Mesenchymal stem cell (in vitro differentiated cells and primary cell): ENCODE results near the gene GNLY.

ENCODE experiments used
- DNase-seq: peaks from one replicate; pipeline ENCODE4 v3.0.0-alpha.2; 2013
- H2AFZ ChIP-seq: one replicate; pipeline ENCODE4 v1.6.1; 2013; ENCODE audit warnings: low read depth, mild to moderate bottlenecking, control low read depth, inconsistent platforms, low read length, moderate library complexity
- H2AK5ac ChIP-seq: 2 replicates; pipeline ENCODE4 v1.6.1; 2013; ENCODE audit warnings: low read length, moderate library complexity, mild to moderate bottlenecking, inconsistent platforms; ENCODE audit not compliant: severe bottlenecking
- H2BK120ac ChIP-seq: one replicate; pipeline ENCODE4 v1.6.1; 2013; ENCODE audit warnings: low read depth, mild to moderate bottlenecking, inconsistent platforms, low read length, moderate library complexity
- H2BK12ac ChIP-seq, 2 experiments: one replicate each; pipeline ENCODE4 v1.6.1; 2013; ENCODE audit warnings: inconsistent platforms in 2 of 2, low read length in 2 of 2, mild to moderate bottlenecking in 2 of 2, moderate library complexity in 2 of 2, control low read depth in 1 of 2
- H2BK15ac ChIP-seq: one replicate; pipeline ENCODE4 v1.6.1; 2013; ENCODE audit warnings: mild to moderate bottlenecking, low read depth, inconsistent platforms; ENCODE audit not compliant: poor library complexity, severe bottlenecking
- H2BK5ac ChIP-seq: 2 replicates; pipeline ENCODE4 v1.6.1; 2013; ENCODE audit warnings: low read depth, mild to moderate bottlenecking, low read length, control low read depth, inconsistent platforms; ENCODE audit not compliant: poor library complexity, severe bottlenecking
- H3K14ac ChIP-seq, 2 experiments: one replicate each; pipeline ENCODE4 v1.6.1; 2013; ENCODE audit warnings: inconsistent platforms in 2 of 2, low read length in 2 of 2, control low read depth in 1 of 2, mild to moderate bottlenecking in 1 of 2, moderate library complexity in 1 of 2
- H3K18ac ChIP-seq, 2 experiments: one replicate each; pipeline ENCODE4 v1.6.1; 2013; ENCODE audit warnings: inconsistent platforms in 2 of 2, low read length in 2 of 2, control low read depth in 1 of 2, low read depth in 1 of 2, mild to moderate bottlenecking in 1 of 2
- H3K23ac ChIP-seq, 2 experiments: one replicate each; pipeline ENCODE4 v1.6.1; 2013; ENCODE audit warnings: inconsistent platforms in 2 of 2, low read length in 2 of 2, mild to moderate bottlenecking in 2 of 2, moderate library complexity in 2 of 2, control low read depth in 1 of 2
- H3K27ac ChIP-seq: 2 replicates; pipeline ENCODE4 v1.5.1; 2013; ENCODE audit warnings: mild to moderate bottlenecking, moderate library complexity, low read length, control low read depth, inconsistent platforms; ENCODE audit not compliant: poor library complexity, severe bottlenecking
- H3K27me3 ChIP-seq, 2 experiments: 2 replicates each; pipeline versions ENCODE4 v1.6.1 to v1.7.0; 2013; ENCODE audit warnings: low read length in 2 of 2, mild to moderate bottlenecking in 2 of 2, moderate library complexity in 2 of 2, control low read depth in 1 of 2, inconsistent platforms in 1 of 2; ENCODE audit not compliant: control insufficient read depth in 1 of 2, insufficient read depth in 1 of 2
- H3K36me3 ChIP-seq, 2 experiments: 2 replicates each; pipeline versions ENCODE4 v1.6.1 to v1.7.0; 2013; ENCODE audit warnings: low read length in 2 of 2, control low read depth in 1 of 2, inconsistent platforms in 1 of 2, low read depth in 1 of 2, mild to moderate bottlenecking in 1 of 2; ENCODE audit not compliant: insufficient read depth in 2 of 2, control insufficient read depth in 1 of 2
- H3K4ac ChIP-seq, 2 experiments: one replicate each; pipeline ENCODE4 v1.6.1; 2013; ENCODE audit warnings: inconsistent platforms in 2 of 2, low read length in 2 of 2, mild to moderate bottlenecking in 2 of 2, moderate library complexity in 2 of 2, control low read depth in 1 of 2, low read depth in 1 of 2
- H3K4me1 ChIP-seq: 2 replicates; pipeline ENCODE4 v1.6.1; 2013; ENCODE audit warnings: low read depth, low read length, control low read depth; ENCODE audit not compliant: control insufficient read depth, insufficient read depth
- H3K4me2 ChIP-seq: 2 replicates; pipeline ENCODE4 v1.6.1; 2013; ENCODE audit warnings: low read length, mild to moderate bottlenecking, inconsistent platforms; ENCODE audit not compliant: poor library complexity, severe bottlenecking
- H3K4me3 ChIP-seq, 2 experiments: 2 replicates each; pipeline versions ENCODE4 v1.5.1 to v1.7.0; 2013; ENCODE audit warnings: low read length in 2 of 2, mild to moderate bottlenecking in 2 of 2, control low read depth in 1 of 2, low read depth in 1 of 2; ENCODE audit not compliant: insufficient read depth in 1 of 2
- H3K79me1 ChIP-seq: replicated peaks from 2 replicates; pipeline ENCODE4 v1.6.1; 2013; ENCODE audit warnings: mild to moderate bottlenecking, control low read depth, low read length, inconsistent platforms; ENCODE audit not compliant: poor library complexity, severe bottlenecking
- H3K9ac ChIP-seq: 2 replicates; pipeline ENCODE4 v1.7.0; 2013; ENCODE audit warnings: mild to moderate bottlenecking, low read length, moderate library complexity
- H3K9me3 ChIP-seq: 2 replicates; pipeline ENCODE4 v1.7.0; 2013; ENCODE audit warnings: mild to moderate bottlenecking, low read length; ENCODE audit not compliant: control insufficient read depth
- H4K8ac ChIP-seq: one replicate; pipeline ENCODE4 v1.6.1; 2013; ENCODE audit warnings: inconsistent platforms, mild to moderate bottlenecking, low read length, moderate library complexity
- H4K91ac ChIP-seq: one replicate; pipeline ENCODE4 v1.6.1; 2013; ENCODE audit warnings: mild to moderate bottlenecking, low read length, inconsistent platforms
- WGBS: methylation state at CpG from one replicate; pipeline ENCODE4 v1.1.7; 2013; ENCODE audit warnings: mixed read lengths; 5-methylcytosine and 5-hydroxymethylcytosine counted together

GNLY gene

DNA sequence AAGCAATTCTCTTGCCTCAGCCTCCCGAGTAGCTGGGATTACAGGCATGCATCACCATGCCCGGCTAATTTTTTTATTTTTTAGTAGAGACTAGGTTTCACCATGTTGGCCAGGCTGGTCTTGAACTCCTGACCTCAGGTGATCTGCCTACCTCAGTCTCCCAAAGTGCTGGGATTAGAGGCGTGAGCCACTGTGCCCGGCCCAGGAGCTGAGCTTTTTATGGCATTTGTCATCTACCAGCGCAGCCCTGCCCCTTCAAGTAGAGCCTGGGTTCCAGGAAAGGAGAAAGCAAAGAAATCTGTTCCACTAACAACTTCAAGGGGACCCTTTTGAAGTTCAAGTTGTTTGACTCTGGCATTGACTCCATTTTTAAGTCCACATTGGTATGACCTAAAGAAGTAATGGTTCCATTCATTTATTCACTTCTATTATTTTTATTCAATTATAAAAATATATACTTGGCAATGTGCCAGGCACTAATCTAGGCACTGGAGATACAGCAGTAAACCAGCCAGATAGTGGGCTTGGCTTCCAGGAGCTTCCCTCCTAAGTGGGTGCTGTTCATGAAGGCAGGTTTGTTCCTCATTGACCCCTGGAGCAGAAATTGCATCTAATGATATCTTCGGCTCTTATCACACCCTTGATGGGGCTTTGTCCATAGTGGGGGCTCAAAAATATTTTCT, 18.2 kb upstream of the GNLY start:
- H2BK15ac ChIP-seq: no peak overlapping the region
- no peak overlapping the region for H3K4me2 ChIP-seq
- H3K79me1 ChIP-seq: no peaks in the 10 kb centered on the region
- no peak overlapping the region for H3K4ac ChIP-seq
- no peak overlapping the region for H2BK5ac ChIP-seq
- H3K9ac ChIP-seq: no peak overlapping the region
- H4K8ac ChIP-seq: no peak overlapping the region
- DNase-seq: no peak
- no peak overlapping the region for H2AK5ac ChIP-seq
- no peaks in the 10 kb centered on the region for H3K36me3 ChIP-seq
- H2AFZ ChIP-seq: no peak overlapping the region
- H3K23ac ChIP-seq: no peak overlapping the region
- no peaks in the 10 kb centered on the region for H3K27me3 ChIP-seq
- H2BK12ac ChIP-seq: no peak overlapping the region
- H3K9me3 ChIP-seq: no peaks in the 10 kb centered on the region
- H3K4me1 ChIP-seq: peaks cover 5% of the 10 kb centered on the region
- no peak overlapping the region for H3K14ac ChIP-seq
- no peak overlapping the region for H4K91ac ChIP-seq
- H3K4me3 ChIP-seq: no peak overlapping the region
- WGBS: 88% methylated on average over 6 of the region's 6 CpGs
- no peak overlapping the region for H3K27ac ChIP-seq
- no peak overlapping the region for H3K18ac ChIP-seq
- H2BK120ac ChIP-seq: no peak overlapping the region

DNA sequence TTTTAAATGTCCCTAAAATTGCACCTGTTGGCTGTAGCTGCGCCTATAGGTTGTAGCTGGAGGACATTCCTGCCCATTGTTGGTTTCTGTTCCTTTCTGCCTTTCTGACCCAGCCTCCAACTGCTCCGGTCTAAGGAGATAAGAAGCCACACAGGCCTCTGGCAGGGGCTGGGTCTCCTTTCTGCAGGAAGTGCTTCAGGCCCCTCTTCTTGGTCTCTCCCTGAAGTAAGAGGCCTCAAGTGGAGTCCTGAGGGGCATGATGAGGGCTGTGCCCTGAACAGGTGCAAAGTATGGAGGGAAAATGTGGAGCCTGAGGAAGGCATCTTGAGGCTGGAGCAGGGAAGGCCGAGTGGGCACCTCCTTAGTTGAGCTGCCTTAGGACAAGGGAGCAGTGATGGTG, 15.8 kb upstream of the GNLY start:
- no peak overlapping the region for H3K4me2 ChIP-seq
- no peaks in the 10 kb centered on the region for H3K9me3 ChIP-seq
- H3K14ac ChIP-seq: no peak overlapping the region
- 62% methylated on average over 3 of the region's 3 CpGs for WGBS
- no peak overlapping the region for H2AFZ ChIP-seq
- H2AK5ac ChIP-seq: no peak overlapping the region
- no peak overlapping the region for H3K4ac ChIP-seq
- no peak overlapping the region for H3K4me3 ChIP-seq
- H2BK5ac ChIP-seq: no peak overlapping the region
- H2BK120ac ChIP-seq: no peak overlapping the region
- H4K8ac ChIP-seq: no peak overlapping the region
- H2BK15ac ChIP-seq: no peak overlapping the region
- DNase-seq: no peak
- no peak overlapping the region for H3K27ac ChIP-seq
- H3K4me1 ChIP-seq: peaks cover 7% of the 10 kb centered on the region
- H3K79me1 ChIP-seq: no peaks in the 10 kb centered on the region
- H3K9ac ChIP-seq: no peak overlapping the region
- H2BK12ac ChIP-seq: no peak overlapping the region
- H3K18ac ChIP-seq: no peak overlapping the region
- H3K27me3 ChIP-seq: no peaks in the 10 kb centered on the region
- H4K91ac ChIP-seq: no peak overlapping the region
- H3K36me3 ChIP-seq: no peaks in the 10 kb centered on the region
- H3K23ac ChIP-seq: no peak overlapping the region

DNA sequence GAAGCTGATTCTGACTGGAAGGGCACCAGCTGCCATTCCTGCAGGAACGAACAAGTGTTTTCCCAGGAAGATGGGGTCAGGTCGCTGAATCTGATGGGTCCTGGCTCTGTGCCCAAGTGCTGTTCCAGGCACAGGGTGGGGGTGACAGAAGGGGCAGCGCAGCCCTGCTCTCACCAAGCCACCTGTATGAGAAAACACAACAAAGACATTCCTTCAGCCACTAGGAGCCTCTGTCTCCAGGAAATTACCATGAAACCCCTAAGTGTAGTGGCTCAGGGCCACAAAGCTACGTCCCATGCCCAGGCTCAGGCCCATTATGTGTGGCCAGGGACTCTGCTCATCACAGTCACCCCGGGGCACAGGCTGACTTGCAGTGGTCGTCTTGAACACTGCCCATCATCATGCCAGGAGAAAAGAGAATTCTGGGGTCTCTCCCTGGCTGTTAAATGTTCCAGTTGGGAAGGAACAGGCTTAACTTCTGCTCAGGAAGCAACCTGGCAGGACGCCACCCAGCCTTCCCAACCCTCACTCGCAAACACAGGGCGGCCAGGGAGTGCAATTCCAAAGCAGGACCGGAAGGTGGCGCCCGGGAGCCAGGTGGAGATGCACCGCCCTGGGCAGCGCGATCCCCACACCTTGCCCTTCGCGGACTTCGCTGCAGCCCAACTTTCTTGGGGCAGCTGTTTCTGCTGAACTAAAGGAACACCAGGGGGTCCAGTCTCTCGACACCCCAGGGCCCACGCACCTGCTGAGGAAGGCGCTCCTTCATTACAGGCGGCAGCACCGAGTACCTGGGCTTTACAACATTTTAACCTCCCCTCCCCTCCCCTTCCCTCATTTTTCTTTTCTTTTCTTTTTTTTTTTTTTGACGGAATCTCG, 15.1 kb upstream of the GNLY start:
- no peaks in the 10 kb centered on the region for H3K36me3 ChIP-seq
- no peak overlapping the region for H2BK15ac ChIP-seq
- no peak overlapping the region for H3K4me3 ChIP-seq
- H3K4me2 ChIP-seq: peak overlapping the region; percentile 18
- no peak overlapping the region for H3K27ac ChIP-seq
- no peaks in the 10 kb centered on the region for H3K9me3 ChIP-seq
- H2BK12ac ChIP-seq: no peak overlapping the region
- no peak overlapping the region for H3K9ac ChIP-seq
- no peak overlapping the region for H3K18ac ChIP-seq
- H3K23ac ChIP-seq: no peak overlapping the region
- H2AK5ac ChIP-seq: no peak overlapping the region
- no peak overlapping the region for H4K91ac ChIP-seq
- H3K4me1 ChIP-seq: peaks cover 7% of the 10 kb centered on the region
- no peaks in the 10 kb centered on the region for H3K79me1 ChIP-seq
- H4K8ac ChIP-seq: no peak overlapping the region
- no peak overlapping the region for H2BK5ac ChIP-seq
- no peaks in the 10 kb centered on the region for H3K27me3 ChIP-seq
- no peak overlapping the region for H3K14ac ChIP-seq
- WGBS: 22% methylated on average over 25 of the region's 25 CpGs
- peak; percentile 61 for DNase-seq
- no peak overlapping the region for H2AFZ ChIP-seq
- H2BK120ac ChIP-seq: no peak overlapping the region
- no peak overlapping the region for H3K4ac ChIP-seq

DNA sequence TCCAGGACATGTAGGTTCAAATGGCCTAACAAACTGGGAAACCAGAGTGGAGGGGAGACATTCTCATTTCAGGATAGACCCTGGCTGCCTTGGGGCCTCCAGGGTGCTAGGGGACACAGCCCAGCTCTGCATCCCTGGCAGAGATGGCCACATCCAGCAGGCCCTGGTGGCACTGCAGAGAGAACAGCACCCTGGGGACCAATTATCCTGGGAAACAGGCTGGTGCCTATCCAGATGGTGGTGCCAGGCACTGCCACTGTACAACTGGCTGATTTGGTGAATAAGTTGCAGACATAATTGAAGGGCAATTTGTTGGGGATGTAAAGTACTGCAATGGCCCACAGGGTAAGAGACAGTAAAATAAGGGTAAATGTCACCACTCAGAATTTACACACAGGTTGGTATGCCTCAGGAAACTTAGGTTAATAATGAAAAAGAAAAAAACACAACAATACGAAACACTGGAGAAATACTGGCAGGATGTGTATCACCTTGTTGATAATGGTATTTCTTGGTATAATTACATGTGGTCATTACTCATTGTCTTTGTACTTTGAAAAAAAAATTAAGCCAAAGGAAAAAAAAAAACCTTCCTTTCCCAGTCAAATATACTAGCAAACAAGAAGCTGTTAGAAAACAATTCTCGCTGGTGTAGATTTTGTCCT, 13.3 kb upstream of the GNLY start:
- Histone ChIP-seq H3K14ac (no peak overlapping the region), H4K8ac (no peak overlapping the region), H3K36me3 (no peaks in the 10 kb centered on the region), H3K27me3 (no peaks in the 10 kb centered on the region), H3K18ac (no peak overlapping the region), H2BK12ac (no peak overlapping the region), H3K4me2 (no peak overlapping the region), H4K91ac (no peak overlapping the region), H2AFZ (no peak overlapping the region), H3K4ac (no peak overlapping the region), H2BK5ac (no peak overlapping the region), H3K23ac (no peak overlapping the region), H3K4me3 (no peak overlapping the region), H3K4me1 (peaks cover 7% of the 10 kb centered on the region), H2BK15ac (no peak overlapping the region), H3K9ac (peak overlapping the region; percentile 22), H3K79me1 (no peaks in the 10 kb centered on the region), H2AK5ac (no peak overlapping the region), H3K27ac (no peak overlapping the region), H2BK120ac (no peak overlapping the region), H3K9me3 (no peaks in the 10 kb centered on the region)
- WGBS: 94% methylated on average over 1 of the region's 2 CpGs
- DNase-seq: no peak
